Kasumi-1 (cell line): ENCODE data around the gene PDE2A.
A peak's percentile ranks its signal among the peaks of the same experiment; 100 is the strongest.
"Not testable (repeated sequence)": the region's sequence is repeated elsewhere in the genome, so short reads cannot be mapped to it uniquely, and the experiment has no call there.

ENCODE experiments used
- DNase-seq, 2 experiments: peaks; one replicate each; lab custom pipeline; 2025; lab: John Stamatoyannopoulos, UW

Gene PDE2A

DNA sequence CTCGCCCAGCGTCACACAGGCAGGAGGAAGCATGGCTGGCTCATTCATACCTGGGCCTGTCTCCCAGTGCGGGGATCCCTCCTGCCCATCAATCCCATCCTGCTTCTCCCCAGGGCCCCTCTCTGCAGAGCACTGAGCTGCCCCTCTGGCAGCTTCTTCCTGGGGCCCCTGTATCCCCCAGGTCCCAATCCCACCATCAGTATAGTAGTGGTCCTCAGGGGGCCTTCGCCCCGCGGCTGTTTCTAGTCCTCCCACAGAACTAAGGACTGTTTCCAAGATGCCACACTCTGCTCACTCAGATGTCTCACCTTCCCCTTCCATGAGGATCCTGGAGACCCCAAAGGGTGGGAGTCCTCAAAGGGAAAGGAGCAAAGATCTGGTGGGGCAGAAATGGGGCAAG, 97.6 kb downstream of the PDE2A start:
- DNase-seq: no peak

DNA sequence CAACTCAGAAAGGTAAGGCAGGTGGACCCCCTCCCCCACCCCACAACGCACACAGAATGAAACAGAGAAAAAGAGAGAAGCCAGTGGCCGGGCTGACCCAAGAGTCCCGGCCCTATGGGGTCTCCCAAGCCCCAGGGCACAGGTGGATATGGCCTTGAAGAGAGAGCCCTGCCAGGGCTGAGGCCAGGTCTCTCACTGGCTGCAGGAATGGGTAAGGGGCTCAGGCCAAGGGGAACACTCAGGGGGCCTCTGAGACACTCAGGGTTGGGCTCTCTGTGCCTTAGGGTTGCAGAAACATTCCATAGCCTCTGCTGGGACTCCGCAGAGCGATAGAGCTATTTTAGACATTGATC, 98.0 kb downstream of the PDE2A start:
- DNase-seq: no peak

DNA sequence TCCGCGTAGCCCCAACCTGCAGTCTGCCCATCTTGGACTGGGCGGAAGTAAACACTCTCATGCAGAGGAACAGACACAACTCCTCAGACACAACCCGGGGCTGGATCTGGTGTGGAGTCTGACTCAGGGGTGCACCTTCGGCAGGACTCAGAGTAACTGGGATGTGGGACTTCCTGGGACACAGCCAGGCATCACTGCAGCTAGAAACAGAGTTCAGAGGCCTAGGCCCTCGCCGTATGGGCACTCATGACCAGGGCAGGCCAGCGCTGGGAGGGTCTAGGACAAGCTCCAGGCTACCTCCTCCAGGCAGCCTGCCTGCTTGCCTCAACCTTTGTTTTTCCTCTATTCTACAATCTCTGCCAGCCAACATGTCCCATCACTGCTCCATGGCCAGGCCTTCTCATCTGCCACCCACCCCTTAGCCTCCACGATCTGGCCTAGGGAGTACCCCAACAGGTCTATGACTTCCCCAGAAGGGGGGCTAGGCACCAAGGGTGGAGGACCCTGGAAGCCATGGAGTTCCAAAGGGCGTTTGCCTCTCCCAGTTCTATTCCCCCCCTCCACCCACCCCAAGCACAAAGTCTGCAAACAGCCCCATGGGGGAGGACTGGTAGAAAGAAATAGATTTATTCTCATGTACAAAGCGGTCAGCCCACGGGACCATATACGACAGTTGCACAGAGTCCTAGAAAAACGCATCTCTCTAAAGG, 98.5 kb downstream of the PDE2A start:
- DNase-seq: no peak

DNA sequence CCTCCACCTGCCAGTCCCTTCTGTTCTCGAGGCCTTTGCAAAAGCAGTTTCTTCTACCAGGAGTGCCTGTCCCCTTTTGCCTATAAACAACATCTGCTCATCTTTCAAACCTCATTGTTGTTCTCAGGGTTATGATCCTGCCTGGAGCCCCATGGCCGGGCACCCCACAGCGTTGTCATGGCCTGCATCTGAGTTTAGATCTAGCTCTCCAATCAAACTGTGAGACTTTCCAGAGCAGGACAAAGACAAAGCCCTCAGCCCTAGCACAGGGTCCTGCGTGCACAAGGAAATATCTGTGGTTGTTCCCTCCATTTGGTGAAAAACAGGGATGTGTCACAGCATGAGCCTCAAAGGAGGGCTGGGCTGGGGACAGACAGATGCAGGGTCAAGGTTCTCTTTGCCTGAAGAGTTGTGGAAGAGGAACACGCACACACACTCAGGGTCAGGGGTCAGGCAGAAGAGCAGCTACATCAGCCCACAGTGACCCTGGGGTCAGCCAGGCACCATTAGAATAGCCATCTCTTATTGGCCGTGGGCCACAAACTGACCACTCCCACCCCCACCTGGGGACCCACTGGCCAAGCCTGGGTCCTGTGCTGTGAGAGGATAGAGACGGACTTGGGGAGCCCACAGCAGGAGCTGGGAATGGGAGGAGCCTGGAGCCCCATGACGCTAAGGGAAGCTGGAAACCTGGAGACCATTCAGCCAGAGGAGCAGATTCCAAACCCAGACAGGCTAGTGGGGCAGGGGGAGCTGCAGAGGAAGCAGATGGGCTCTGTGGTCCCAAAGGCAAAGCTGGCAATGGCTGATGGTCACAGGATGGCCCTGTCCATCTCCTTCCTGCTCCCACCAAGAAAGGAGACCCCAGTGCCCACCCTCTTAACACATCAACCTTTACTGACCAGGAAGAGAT, 99.4 kb downstream of the PDE2A start:
- DNase-seq: no peak

DNA sequence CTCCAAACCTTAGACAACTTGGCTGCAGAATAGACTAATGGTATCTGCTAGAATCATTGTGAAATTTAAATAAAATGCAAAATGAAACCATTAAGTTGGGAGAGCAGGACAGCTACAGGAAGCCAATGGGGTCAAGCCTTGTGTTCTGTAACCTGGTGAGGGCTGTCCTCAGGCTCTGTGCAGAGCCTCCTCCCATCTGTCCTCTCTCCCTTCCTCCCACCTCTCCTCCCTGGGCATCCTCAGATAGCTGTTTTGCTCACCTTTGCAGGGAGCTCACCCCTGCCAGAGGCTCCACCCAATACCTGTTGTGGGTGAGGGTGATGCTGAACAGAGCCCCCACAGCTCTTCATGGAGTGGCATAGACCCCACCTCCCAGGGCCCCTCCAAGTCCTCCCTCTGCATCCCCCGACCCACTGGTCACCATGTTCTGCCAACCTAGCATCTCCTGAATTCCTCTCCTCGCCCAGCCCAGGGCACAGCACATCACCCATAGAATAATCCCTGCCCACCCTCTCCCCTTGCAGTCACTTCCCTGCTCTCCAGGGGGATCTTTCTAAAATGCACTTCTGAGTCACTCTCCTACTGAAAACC, 100.3 kb downstream of the PDE2A start:
- DNase-seq: no peak

DNA sequence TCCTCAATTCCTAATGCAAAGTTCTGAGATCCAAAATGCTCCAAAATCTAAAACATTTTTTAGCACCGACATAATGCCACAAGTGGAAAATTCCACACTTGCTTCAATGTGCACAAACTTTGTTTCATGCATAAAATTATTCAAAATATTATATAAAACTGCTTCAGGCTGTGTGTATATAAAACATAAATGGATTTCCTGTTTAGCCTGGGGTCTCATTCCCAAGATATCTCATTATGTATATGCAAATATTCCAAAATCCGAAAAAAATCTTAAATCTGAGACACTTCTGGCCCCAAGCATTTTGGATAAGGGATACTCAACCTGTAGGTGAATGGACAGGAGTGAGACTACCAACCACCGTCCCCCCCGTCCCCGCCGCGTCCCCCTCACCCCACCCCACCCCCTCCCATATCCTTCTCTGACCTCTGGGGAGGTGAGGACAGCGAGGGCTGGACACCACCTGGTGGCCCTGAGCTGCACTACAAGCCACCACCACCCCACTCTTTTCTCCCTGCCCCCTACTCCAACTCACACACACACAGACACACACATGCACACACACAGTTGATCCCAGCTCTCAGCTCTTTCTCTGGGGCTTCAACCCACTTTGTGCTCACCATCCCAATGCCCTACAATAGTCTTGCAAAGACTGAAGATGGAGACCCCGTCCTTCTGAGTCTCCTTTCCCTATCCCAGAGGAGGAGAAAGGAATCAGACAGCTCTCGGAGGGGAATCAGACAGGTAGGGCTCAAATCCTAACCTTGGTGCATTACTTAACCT, 101.0 kb downstream of the PDE2A start:
- DNase-seq: peak; percentile 23 to 34

DNA sequence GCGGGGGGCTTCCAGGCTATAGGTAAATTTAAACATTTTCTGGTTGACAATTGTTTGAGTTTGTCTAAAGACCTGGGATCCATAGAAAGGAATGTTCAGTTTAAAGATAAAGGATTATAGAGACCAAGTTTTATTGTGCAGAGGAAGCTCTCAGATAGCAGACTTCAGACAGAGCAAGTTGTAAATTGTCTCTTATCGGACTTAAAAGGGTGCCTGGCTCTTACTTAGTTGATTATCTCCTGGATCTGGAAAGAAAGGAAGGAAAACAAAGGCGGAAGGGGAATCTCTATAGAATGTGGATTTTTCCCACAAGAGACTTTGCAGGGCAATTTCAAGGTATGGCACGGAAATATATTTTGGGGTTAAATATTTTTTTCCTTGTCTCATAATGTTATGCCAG, 101.7 kb downstream of the PDE2A start:
- DNase-seq: not testable (repeated sequence)

DNA sequence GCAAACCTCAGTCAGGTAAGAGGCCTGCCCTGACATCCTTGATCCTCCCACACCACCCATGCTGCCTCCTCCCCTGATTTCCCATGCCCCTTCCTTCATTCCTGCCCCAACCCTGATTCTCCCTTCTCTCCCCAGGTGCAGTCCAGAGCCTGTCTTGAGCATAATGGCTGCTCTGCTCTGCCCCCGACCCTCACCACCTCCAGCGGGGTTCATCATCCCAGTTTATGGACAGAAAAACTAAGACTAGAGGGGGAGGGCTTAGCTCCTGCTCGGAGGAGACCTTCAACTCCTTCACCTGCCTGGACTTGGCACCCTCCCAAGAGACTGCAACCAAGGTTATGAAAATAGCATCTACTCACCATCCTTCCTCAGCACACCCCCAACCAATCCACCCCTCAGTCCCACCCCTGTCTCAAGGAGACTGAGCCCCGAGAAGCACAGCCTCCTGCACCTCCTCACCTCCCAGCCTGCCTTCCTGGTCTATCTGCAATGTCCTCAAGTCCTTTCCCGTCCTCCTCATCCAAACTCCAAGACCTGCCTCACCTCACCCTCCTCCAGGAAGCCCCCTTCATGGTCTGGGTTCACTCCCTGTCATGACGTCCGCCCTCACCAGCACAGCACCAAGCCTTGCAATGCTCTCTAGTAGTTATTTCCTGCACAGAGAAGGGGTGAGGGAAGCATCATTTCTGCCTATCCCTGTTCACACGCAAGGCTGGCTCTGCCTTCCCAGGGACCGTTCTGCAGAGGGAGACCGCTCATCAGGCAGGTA, 103.1 kb downstream of the PDE2A start:
- DNase-seq: no peak

DNA sequence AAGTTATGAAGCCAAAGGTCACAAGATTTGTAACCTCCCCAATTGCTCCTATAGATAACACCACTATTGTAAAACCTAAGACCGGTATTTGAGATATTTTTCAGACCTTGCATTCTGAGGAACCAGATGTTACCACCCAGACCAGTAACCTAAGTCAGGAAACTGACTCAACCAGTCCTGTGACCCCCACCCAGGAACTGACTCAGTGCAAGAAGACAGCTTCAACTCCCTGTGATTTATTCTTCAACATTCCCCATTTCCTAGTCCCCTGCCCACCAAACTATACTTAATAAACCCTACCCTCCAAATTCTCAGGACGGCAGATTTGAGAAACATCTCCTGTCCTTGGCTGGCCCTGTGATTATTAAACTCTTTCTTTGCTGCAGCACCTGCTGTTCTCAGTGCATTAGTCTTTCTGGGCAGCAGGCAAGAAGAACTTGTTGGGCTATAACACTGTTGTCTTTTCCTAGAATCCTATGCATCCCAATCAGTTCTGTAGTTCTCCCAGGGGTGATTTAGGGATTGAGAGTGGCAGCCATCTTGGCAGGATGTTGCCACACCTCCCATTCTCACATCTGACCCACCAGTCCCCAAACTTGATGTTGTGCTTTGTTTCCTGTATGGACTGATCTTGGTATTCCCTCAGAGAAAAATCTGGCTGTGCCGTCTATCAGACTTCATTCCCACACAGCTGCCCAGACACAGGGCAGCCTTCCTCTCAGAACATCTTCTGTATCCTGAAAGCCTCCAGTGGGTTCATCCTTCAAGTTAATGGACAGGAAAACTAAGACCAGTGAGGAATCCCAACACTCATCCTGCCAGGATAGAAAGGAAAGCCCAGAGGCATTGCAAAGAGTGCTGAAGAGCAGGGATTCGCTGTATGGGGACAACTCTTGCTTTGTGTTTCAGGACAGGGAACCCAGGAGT, 104.0 kb downstream of the PDE2A start:
- DNase-seq: no peak

DNA sequence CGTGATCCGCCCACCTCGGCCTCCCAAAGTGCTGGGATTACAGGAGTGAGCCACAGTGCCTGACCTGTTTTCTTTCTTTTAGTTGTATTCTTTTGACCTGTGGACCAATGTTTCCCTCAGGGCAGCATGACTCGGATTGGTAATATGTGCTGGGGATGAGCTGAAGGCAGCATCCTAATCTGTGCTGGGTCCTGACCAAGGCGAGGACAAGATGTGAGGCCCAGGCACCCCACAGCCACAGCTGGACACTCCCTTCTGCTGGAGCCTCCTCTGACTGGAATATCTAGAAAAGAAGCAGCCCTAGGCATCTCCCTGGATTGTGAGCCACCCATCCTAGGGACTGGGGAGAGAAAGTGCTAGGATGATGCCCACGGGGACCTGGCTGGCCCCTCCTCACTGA, 105.4 kb downstream of the PDE2A start:
- no peak for DNase-seq

DNA sequence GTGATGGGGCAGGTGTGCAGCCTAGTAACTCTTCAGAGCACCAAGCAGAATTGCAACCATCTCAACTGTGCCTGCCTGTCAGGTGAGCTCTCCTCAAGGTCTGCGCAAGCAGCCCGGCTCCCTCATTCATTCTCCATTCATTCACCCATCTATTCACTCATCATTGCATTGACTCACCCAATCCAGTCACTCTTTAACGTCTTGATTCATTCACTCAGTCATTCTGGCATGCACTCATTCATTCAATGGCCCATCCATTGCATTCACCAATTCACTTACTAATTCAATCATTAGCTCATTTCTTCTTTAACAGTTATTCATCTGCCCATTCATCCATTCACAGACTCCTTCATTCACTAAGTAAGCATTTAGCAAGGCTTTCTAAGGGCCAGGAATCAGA, 111.8 kb downstream of the PDE2A start:
- DNase-seq: no peak

DNA sequence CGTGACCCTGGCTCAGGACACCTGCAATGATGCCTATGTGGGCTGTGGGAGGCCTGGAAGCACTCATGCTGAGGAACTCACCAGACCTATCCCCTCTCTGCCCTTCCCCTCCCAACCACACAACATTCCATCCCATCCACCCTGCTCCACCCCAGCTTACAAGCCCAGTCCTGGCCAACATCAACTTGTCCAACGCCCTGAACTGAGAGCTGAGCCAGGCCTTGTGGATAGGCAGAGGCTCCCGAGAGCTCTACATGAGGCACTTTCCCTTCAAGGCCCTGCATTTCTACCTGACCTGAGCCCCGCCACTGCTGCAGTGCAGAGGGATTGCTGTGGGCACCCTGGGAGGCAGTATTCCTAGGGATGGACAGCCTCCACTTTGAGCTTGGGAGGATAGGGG, 112.4 kb downstream of the PDE2A start:
- no peak for DNase-seq

DNA sequence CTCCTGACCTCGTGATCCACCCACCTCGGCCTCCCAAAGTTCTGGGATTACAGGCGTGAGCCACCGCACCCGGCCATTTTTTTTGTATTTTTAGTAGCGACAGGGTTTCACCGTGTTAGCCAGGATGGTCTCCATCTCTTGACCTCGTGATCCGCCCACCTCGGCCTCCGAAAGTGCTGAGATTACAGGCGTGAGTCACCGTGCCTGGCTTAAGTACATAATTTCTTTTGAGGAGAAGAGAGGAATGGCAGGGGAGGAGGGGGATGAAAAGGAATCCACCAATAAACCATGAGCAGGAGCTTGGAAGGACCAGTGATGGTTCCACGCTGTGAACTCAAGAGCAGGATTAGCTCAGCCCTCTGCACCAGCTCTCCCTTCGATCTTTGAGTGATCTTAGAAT, 113.4 kb downstream of the PDE2A start:
- not testable (repeated sequence) for DNase-seq

DNA sequence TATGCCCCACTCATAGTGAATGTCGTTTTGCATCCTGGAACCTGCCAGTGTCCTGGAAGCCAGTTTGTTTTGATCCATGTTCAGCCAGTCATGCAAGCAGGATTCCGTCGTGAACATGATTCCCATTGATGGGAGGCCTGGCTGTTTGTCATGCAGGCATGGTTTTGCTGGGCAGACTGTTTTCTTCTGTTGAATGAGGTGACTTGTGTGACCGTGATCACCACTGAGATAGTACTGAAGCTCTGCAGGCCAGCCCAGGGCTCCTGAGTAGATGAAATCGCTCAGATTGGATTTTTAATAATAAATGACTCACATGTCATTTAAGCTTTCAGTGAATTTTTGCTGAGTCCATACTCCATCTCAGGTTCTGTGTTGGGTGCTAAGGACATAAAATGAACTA, 117.8 kb downstream of the PDE2A start:
- no peak for DNase-seq

DNA sequence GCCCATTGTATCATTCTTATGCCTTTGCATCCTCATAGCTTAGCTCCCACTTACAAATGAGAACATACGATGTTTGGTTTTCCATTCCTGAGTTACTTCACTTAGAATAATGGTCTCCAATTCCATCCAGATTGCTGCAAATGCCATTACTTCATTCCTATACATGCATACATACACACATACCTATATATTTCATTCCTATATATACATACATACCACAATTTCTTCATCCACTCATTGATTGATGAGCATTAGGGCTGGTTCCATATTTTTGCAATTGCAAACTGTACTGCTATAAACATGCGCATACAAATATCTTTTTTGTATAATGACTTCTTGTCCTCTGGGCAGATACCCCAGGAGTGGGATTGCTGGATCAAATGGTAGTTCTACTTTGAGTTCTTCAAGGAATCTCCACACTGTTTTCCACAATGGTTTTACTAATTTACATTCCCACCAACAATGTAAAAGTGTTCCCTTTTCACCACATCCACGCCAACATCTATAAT, 119.2 kb downstream of the PDE2A start:
- DNase-seq: not testable (repeated sequence)

DNA sequence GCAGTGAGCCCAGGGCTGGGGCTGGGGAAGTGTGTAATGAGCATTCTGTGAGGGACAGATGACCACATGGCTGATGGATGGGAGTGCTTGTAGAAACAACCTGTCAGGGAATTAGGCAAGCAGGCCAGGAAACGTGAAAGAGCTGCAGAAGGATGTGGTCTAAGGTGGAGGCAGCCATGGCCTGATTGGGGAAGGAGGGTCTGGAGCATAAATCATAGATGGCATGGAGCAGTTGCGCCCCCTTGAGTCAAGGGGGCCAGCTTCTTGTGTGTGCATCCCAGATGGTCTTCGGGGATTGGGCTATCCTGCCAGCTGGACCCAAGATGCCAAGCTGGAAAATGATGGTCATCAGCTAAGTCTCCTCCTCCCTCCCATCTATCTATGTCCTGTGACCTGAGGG, 120.5 kb downstream of the PDE2A start:
- peak; percentile 37 to 40 for DNase-seq

DNA sequence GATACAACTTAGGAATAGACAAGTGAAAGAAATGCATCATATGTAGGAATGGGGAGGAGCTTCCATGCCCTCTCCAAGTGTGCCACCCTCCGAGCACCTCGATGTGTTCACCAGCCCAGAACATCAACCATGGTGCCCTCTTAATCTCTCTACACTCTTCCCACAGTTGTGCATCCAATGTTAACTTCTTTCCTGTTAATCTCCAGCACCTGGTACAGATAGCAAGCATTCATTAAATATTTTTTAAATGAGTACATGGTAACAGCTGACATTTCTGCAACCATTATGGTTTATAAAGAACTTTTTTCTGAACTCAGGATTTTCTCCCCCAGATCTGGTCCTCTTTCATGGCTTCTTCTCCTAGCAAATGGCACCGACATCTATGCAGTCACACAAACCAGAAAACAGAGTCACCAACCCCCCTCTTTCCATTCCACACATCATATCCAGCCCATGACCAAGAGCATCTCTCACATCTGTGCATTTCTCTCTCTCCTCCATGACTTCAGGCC, 121.8 kb downstream of the PDE2A start:
- no peak for DNase-seq

DNA sequence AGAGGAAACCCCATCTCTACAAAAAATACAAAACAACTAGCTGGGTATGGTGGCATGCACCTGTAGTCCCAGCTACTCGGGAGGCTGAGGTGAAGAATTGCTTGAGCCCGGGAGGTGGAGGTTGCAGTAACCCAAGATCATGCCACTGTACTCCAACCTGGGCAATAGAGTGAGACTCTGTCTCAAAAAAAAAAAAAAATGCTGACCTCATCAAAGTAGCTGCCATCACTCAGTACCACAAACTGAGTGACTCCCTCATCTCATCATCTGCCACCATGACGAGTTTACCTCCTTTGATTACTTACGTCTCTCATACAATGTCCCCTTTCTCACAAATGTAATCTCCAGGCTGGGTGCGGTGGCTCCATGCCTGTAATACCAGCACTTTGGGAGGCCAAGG, 122.7 kb downstream of the PDE2A start:
- no peak for DNase-seq

DNA sequence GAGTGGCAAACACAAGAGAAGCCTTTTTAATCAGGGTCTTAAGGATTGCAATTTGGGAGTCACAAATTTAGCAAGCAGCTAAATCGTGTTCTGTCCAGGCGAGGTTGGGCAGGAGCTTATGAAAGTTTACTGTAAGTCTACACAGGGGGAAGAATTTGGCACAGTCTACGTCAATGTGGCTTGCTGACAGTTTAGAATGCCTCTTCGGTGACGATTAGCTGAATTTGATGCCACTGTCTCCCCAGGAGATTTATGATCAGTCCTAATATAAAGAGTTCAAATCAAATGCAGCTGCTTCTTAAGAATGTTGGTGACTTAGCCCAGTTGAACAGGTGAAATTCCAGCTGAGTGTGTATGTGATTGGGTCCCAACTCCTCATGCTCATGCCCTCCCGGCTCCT, 125.8 kb downstream of the PDE2A start:
- no peak for DNase-seq

DNA sequence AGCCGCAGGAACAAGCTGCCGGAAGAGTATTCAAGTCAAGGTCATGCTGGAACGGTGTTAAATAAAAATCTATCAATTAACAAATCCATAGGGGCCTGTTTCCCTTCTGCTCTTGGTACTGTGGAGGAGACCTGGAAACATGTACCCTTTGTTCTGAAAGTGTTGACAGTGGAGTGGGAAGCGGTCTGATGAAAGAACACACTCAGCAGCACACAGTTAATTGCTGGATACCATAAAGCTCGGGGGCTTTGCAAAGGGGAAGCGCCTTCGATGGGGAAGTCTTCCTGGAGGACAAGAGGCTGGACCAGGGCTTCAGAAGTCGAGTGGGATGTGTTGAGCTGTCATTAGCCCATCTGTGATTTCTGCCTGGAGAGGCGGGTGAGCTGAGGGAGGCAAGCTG, 127.4 kb downstream of the PDE2A start:
- DNase-seq: no peak
